Neural progenitor cell (in vitro differentiated cells): ENCODE results near the gene CACNA1C.

ENCODE experiments used
- CTCF ChIP-seq: fragments of 200-600 bp; sonication (generic); IDR thresholded peaks from 2 replicates; pipeline ENCODE4 v1.5.1; 2017; ENCODE audit warnings: antibody characterized with exemption, mild to moderate bottlenecking
- EZH2 ChIP-seq: fragments of 200-600 bp; sonication (generic); IDR thresholded peaks from 2 replicates; pipeline ENCODE4 v1.6.1; 2017; ENCODE audit warnings: antibody characterized with exemption, mild to moderate bottlenecking, moderate library complexity

DNA sequence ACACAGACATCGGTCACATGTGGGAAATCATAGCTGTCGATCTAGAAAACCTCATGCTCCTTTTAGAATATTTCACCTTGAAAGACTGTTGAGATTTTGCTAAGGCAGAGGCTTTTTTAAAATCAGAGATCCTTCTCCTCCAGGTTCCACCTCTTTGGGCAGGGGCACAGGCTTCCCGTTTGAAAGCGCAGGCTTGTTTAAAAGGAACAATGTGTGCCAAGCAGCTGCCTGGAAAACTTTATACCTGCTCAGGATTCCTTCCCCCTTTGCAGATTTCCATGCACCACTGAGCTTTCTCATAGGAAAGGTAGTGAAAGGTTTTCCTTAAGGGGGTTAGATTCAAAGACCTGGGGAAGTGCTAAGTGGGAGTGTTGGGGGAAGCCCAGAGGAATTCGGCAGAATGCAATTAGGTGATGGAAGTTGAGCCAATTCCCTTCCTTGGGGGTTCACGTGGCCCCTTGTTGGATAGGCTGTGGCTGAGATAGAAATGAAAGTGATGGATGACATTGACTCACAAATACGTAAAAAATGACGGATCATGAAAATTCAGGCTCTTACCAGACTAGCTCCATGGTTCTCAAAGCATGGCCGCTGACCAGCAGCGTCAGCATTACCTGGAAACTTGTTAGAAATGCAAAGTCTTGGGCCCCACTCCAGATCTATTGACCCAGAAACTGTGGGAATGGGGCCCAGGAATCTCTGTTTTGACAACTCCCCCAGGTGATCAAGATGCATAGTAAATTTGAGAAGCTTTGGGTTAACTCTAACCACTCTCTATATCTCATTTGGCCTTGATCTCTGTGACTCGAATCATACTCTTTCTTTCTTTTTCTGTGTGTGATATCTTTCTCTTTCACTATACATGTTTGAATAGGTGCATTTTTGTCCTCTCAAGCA is 460.6 kb downstream of the CACNA1C start:
- TF ChIP-seq CTCF (no peak), EZH2 (no peak)
